Lung (tissue), 12 donors: Measurements from ENCODE around the gene DEPP1. TPM values are rescaled to one million over a fixed set of nuclear protein-coding genes. Genes with fewer than 3 reads are reported as not detected.

Experiments
- ATAC-seq: fragments of 200-7000 bp; cut with Tn5 transposase; one replicate; pipeline ENCODE4 v1.9.1; 2020; ENCODE audit warnings: moderate number of reproducible peaks; ENCODE audit not compliant: insufficient read depth, low FRiP score
- DNase-seq, 3 donors: peaks; one replicate each; pipeline ENCODE4 v3.0.0-alpha.2; 2013 to 2017
- H3K27ac ChIP-seq, 2 donors: one replicate each; pipeline ENCODE4 v1.5.1; 2013; ENCODE audit warnings: mild to moderate bottlenecking in 2 of 2, moderate library complexity in 2 of 2, control low read depth in 1 of 2, inconsistent platforms in 1 of 2, low read depth in 1 of 2, low read length in 1 of 2
- H3K27me3 ChIP-seq, 3 donors: one replicate each; pipeline ENCODE4 v1.5.1; 2013; ENCODE audit warnings: low read length in 2 of 3; ENCODE audit not compliant: control insufficient read depth in 3 of 3, insufficient read depth in 3 of 3
- H3K36me3 ChIP-seq, 4 donors: one replicate each; pipeline ENCODE4 v1.5.1; 2013; ENCODE audit warnings: low read length in 4 of 4, mild to moderate bottlenecking in 1 of 4, moderate library complexity in 1 of 4; ENCODE audit not compliant: control insufficient read depth in 4 of 4, insufficient read depth in 4 of 4
- H3K4me1 ChIP-seq, 5 donors: one replicate each; pipeline ENCODE4 v1.5.1; 2013; ENCODE audit warnings: low read length in 5 of 5, mild to moderate bottlenecking in 2 of 5, moderate library complexity in 1 of 5; ENCODE audit not compliant: control insufficient read depth in 5 of 5, insufficient read depth in 5 of 5
- H3K4me3 ChIP-seq: one replicate; pipeline ENCODE4 v1.5.1; 2013; ENCODE audit warnings: mild to moderate bottlenecking, control low read depth, moderate library complexity
- H3K9ac ChIP-seq, 2 donors: one replicate each; pipeline ENCODE4 v1.5.1; 2013; ENCODE audit warnings: low read length in 2 of 2, control low read depth in 1 of 2; ENCODE audit not compliant: insufficient read depth in 1 of 2
- H3K9me3 ChIP-seq, 4 donors: one replicate each; pipeline ENCODE4 v1.5.1; 2013; ENCODE audit warnings: low read length in 3 of 4, mild to moderate bottlenecking in 1 of 4, moderate library complexity in 1 of 4; ENCODE audit not compliant: control insufficient read depth in 4 of 4, insufficient read depth in 3 of 4
- CTCF ChIP-seq: IDR thresholded peaks from 2 replicates; pipeline ENCODE4 v1.5.1; 2012; ENCODE audit warnings: mild to moderate bottlenecking; ENCODE audit errors: control extremely low read depth, extremely low read depth
- WGBS, 2 donors: extraction: QIAGEN DNeasy Blood & Tissue Kit; methylation state at CpG; one replicate each; pipeline ENCODE4 v1.1.7; 2013; 5-methylcytosine and 5-hydroxymethylcytosine counted together
- polyA plus RNA-seq, 2 donors: library from polyadenylated mRNA; stranded (reverse); fragments of 200-250 nt; gene quantifications; one replicate each; pipeline ENCODE4 v1.2.1, GENCODE V29; 2013
- total RNA-seq, 2 donors: library from RNA; depleted of rRNA in 1 of 2; stranded (reverse); fragments of >200 nt in 1 of 2; gene quantifications; one replicate each; pipeline ENCODE4 v1.2.1, GENCODE V29; 2014 to 2021
- donor health status: control.
- donor health status: control.
- donor health status: Bipolar disorder and iron deficiency.
- donor health status: healthy.
- donor health status: DM: yes; HTN: yes; CAD: no.

The DEPP1 gene
- total and polyA plus RNA-seq, 4 donors = 37.0 to 149 (median 70.1) TPM

DNA sequence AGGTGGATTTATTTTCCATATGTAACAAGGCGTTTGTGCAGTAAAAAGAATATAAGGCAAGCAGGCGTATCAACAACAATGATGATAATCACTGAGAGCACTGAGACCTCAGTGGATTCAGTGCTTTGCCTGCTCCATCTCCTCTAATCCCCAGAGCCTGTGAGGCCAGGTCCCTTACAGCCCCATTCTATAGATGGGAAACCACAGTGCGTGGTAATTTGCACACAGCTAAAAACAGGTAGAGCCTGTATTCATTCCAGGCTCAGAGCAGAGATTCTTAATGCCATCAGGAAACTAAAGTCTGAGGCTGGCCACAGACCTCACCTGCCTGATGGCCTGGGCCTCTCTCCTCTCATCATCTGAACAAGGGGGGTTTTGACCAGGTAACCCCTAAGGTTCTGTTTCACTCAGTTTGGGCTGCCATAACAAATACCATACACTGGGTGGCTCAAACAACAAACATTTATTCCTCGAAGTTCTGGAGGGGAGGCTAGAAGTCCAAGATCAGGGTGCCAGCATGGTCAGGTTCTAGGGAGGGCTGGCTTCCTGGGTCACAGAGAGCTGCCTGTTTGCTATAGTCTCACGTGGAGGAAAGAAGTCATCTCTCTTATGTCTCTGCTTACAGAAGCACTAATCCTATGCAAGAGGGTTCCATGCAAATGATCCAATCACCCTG lies 29.3 kb downstream of the DEPP1 start:
- Histone ChIP-seq H3K9ac (no peak overlapping the region), H3K9me3 (peaks cover 0 to 6% (median 0%) of the 10 kb centered on the region in 4 donors), H3K27me3 (no peaks in the 10 kb centered on the region), H3K4me1 (peaks cover 2 to 28% (median 12%) of the 10 kb centered on the region in 5 donors), H3K27ac (no peak overlapping the region), H3K36me3 (no peaks in the 10 kb centered on the region), H3K4me3 (no peak overlapping the region)
- no peak for TF ChIP-seq CTCF
- no peak for DNase-seq
- 72 to 82% methylated on average over 5 of the region's 5 CpGs for WGBS, 2 donors
- ATAC-seq = no peak

GRCh38 chr10:44948642-44949041 lies 30.0 kb downstream of the DEPP1 start:
- H3K36me3 ChIP-seq = no peaks in the 10 kb centered on the region
- WGBS, 2 donors = 62 to 75% methylated on average over 1 of the region's 1 CpG
- H3K4me3 ChIP-seq = no peak overlapping the region
- ATAC-seq = no peak
- no peaks in the 10 kb centered on the region for H3K27me3 ChIP-seq
- no peak for TF ChIP-seq CTCF
- peaks cover 0 to 8% (median 0%) of the 10 kb centered on the region in 4 donors for H3K9me3 ChIP-seq
- H3K9ac ChIP-seq = no peak overlapping the region
- DNase-seq = no peak
- H3K4me1 ChIP-seq = peaks cover 2 to 28% (median 12%) of the 10 kb centered on the region in 5 donors
- H3K27ac ChIP-seq = peak overlapping the region in 1 of 2 donors; percentile 21

DNA sequence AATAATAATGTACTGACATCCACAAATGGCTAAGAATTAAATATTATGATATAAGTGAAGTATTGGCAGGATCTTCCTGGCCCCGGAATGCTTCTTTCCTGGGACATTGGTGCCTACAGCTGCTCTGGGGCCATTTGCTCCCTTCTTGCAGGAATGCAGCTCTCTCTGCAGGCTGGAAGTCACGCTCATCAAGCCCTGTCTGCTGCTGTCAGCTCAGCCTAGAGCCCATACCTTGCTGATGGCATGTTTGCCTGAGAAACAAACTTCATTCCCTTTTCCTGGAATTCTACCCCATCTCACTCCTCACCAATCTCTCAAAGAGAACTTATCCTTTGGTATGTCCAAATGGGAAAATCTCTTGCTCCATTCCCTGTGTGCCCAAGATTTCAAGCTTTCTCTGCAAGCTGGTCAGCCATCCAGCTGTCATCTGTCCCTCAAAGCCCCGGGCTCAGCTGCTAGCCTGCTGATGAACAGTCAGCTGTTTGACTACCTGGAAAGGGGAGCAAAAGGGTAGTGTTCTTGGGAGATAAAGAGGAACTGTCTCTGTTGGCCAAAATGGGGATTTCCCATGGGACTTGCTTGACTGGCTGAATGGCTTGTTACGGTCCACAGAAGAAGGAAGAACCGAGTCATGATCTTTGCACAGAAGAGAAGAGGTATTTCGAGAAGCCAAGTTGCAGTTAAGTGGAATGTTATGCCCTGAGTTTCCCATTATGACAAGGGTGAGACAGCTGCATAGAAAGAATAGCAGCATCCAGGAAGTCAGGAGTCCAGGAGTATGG lies 31.0 kb downstream of the DEPP1 start:
- Histone ChIP-seq H3K27me3 (no peaks in the 10 kb centered on the region), H3K9ac (no peak overlapping the region), H3K36me3 (no peaks in the 10 kb centered on the region), H3K27ac (no peak overlapping the region), H3K4me1 (peaks cover 2 to 24% (median 12%) of the 10 kb centered on the region in 5 donors), H3K9me3 (peaks cover 0 to 8% (median 0%) of the 10 kb centered on the region in 4 donors), H3K4me3 (no peak overlapping the region)
- DNase-seq (no peak), ATAC-seq (peak; percentile 74)
- no peak for TF ChIP-seq CTCF
- WGBS, 2 donors = 49 to 70% methylated on average over 6 of the region's 6 CpGs
